Measurements from ENCODE around the gene MARCHF4.

- TF ChIP-seq CTCF (IDR thresholded peaks at IDR 0.05; ENCODE audit: poor library complexity) (no peak), EZH2 (IDR thresholded peaks at IDR 0.05; ENCODE audit: borderline replicate concordance) (no peak), EZH2phosphoT487 (IDR thresholded peaks at IDR 0.05; ENCODE audit: low read depth, severe bottlenecking, unreplicated experiment) (no peak)
These were observed 32.0 kb downstream of the MARCHF4 start for GRCh38 chr2:216340280-216340631.

Data from hepatocyte (in vitro differentiated cells).